Measurements from ENCODE around the gene NAP1L4. TPM values are rescaled to one million over a fixed set of nuclear protein-coding genes. Genes with fewer than 3 reads are reported as not detected.

The NAP1L4 gene
- total RNA-seq, 2 experiments from 2014 or later = 262 to 285 TPM

- Mint-ChIP-seq H3K4me3 (peak overlapping the region; percentile 39), H3K4me1 (ENCODE audit: low read depth) (peaks cover 65% of the 10 kb centered on the region), H3K27ac (peak overlapping the region; percentile 81), H3K27me3 (no peaks in the 10 kb centered on the region), H3K9me3 (no peaks in the 10 kb centered on the region), H3K36me3 (ENCODE audit: low read depth) (peaks cover 64% of the 10 kb centered on the region)
- peak; percentile 10 for ATAC-seq (ENCODE audit: poor library complexity)
- TF ChIP-seq, protein P1, sequence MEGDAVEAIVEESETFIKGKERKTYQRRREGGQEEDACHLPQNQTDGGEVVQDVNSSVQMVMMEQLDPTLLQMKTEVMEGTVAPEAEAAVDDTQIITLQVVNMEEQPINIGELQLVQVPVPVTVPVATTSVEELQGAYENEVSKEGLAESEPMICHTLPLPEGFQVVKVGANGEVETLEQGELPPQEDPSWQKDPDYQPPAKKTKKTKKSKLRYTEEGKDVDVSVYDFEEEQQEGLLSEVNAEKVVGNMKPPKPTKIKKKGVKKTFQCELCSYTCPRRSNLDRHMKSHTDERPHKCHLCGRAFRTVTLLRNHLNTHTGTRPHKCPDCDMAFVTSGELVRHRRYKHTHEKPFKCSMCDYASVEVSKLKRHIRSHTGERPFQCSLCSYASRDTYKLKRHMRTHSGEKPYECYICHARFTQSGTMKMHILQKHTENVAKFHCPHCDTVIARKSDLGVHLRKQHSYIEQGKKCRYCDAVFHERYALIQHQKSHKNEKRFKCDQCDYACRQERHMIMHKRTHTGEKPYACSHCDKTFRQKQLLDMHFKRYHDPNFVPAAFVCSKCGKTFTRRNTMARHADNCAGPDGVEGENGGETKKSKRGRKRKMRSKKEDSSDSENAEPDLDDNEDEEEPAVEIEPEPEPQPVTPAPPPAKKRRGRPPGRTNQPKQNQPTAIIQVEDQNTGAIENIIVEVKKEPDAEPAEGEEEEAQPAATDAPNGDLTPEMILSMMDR (IDR thresholded peaks at IDR 0.05) = no peak
- H3K27ac ChIP-seq (ENCODE audit: low read depth in 1 of 2, low read length in 2 of 2) = no peak overlapping the region
- H3K36me3 ChIP-seq (ENCODE audit: insufficient read depth, low read length) = peaks cover 53% of the 10 kb centered on the region
- no peaks in the 10 kb centered on the region for H3K9me3 ChIP-seq (ENCODE audit: control insufficient read depth in 1 of 2, insufficient read depth in 1 of 2, low read length in 2 of 2)
- intact Hi-C loops (cut with DNase I, micrococcal nuclease) = no loop called here
- ChIA-PET POLR2A (interaction anchor here (0.8 to 1.6 kb wide), 7 partner anchors 9 to 68 kb away, joined by 3 to 11 read pairs (median 4); partner anchors contain the start of genes NAP1L4 and PHLDA2), CTCF (interaction anchor here (1.3 to 1.9 kb wide), 3 partner anchors 16 to 413 kb away, joined by 3 to 4 read pairs (median 4); no protein-coding TSS in a partner anchor)
- H3K4me1 ChIP-seq (ENCODE audit: insufficient read depth, low read length) = peaks cover 54% of the 10 kb centered on the region
- no peak overlapping the region for H3K4me3 ChIP-seq (ENCODE audit: low read length)
- no peaks in the 10 kb centered on the region for H3K27me3 ChIP-seq (ENCODE audit: control insufficient read depth in 1 of 2, insufficient read depth in 2 of 2, low read length in 2 of 2)
- DNase-seq = no peak
These were observed 46.3 kb downstream of the NAP1L4 start for GRCh38 chr11:2945757-2946287.

GRCh38 chr11:2945031-2945756 lies 46.9 kb downstream of the NAP1L4 start:
- no peak overlapping the region for H3K4me3 ChIP-seq (ENCODE audit: low read length)
- H3K9me3 ChIP-seq (ENCODE audit: control insufficient read depth in 1 of 2, insufficient read depth in 1 of 2, low read length in 2 of 2) = no peaks in the 10 kb centered on the region
- no peak overlapping the region for H3K27ac ChIP-seq (ENCODE audit: low read depth in 1 of 2, low read length in 2 of 2)
- ATAC-seq (ENCODE audit: poor library complexity) (peak; percentile 54), DNase-seq (peak in 9 of 14 experiments; percentile 34 to 74 (median 51))
- ChIA-PET POLR2A (interaction anchor here (0.8 to 1.6 kb wide), 6 partner anchors 11 to 69 kb away, joined by 3 to 11 read pairs (median 4); partner anchors contain the start of genes NAP1L4 and PHLDA2), CTCF (interaction anchor here (1.3 to 1.4 kb wide), 2 partner anchors 15 to 52 kb away, joined by 3 to 4 read pairs; no protein-coding TSS in a partner anchor)
- Mint-ChIP-seq H3K9me3 (no peaks in the 10 kb centered on the region), H3K27ac (peak overlapping the region; percentile 81), H3K27me3 (no peaks in the 10 kb centered on the region), H3K36me3 (ENCODE audit: low read depth) (peaks cover 58% of the 10 kb centered on the region), H3K4me1 (ENCODE audit: low read depth) (peaks cover 63% of the 10 kb centered on the region), H3K4me3 (peak overlapping the region; percentile 39)
- H3K4me1 ChIP-seq (ENCODE audit: insufficient read depth, low read length) = peaks cover 60% of the 10 kb centered on the region
- H3K36me3 ChIP-seq (ENCODE audit: insufficient read depth, low read length) = peaks cover 47% of the 10 kb centered on the region
- TF ChIP-seq, protein P1 (IDR thresholded peaks at IDR 0.05) = no peak
- no peaks in the 10 kb centered on the region for H3K27me3 ChIP-seq (ENCODE audit: control insufficient read depth in 1 of 2, insufficient read depth in 2 of 2, low read length in 2 of 2)
- intact Hi-C loops (cut with DNase I, micrococcal nuclease) = no loop called here

GRCh38 chr11:2944530-2944929 lies 47.6 kb downstream of the NAP1L4 start:
- peaks cover 61% of the 10 kb centered on the region for H3K4me1 ChIP-seq (ENCODE audit: insufficient read depth, low read length)
- peaks cover 40% of the 10 kb centered on the region for H3K36me3 ChIP-seq (ENCODE audit: insufficient read depth, low read length)
- DNase-seq (no peak), ATAC-seq (ENCODE audit: poor library complexity) (no peak)
- POLR2A ChIA-PET = interaction anchor here (1.4 kb wide), 1 partner anchor 45 kb away, joined by 7 read pairs; no protein-coding TSS in a partner anchor
- Mint-ChIP-seq H3K27ac (no peak overlapping the region), H3K27me3 (no peaks in the 10 kb centered on the region), H3K4me3 (no peak overlapping the region), H3K36me3 (ENCODE audit: low read depth) (peaks cover 51% of the 10 kb centered on the region), H3K9me3 (no peaks in the 10 kb centered on the region), H3K4me1 (ENCODE audit: low read depth) (peaks cover 58% of the 10 kb centered on the region)
- H3K27ac ChIP-seq (ENCODE audit: low read depth in 1 of 2, low read length in 2 of 2) = no peak overlapping the region
- no peaks in the 10 kb centered on the region for H3K27me3 ChIP-seq (ENCODE audit: control insufficient read depth in 1 of 2, insufficient read depth in 2 of 2, low read length in 2 of 2)
- CTCF ChIA-PET = no interaction called here
- TF ChIP-seq, protein P1 (IDR thresholded peaks at IDR 0.05) = no peak
- H3K9me3 ChIP-seq (ENCODE audit: control insufficient read depth in 1 of 2, insufficient read depth in 1 of 2, low read length in 2 of 2) = no peaks in the 10 kb centered on the region
- intact Hi-C loops (cut with DNase I, micrococcal nuclease) = no loop called here
- no peak overlapping the region for H3K4me3 ChIP-seq (ENCODE audit: low read length)
